ENCODE data around the gene PFKFB1. TPM values are rescaled to one million over a fixed set of nuclear protein-coding genes. Genes with fewer than 3 reads are reported as not detected.

The PFKFB1 gene
- total RNA-seq, 1 experiment from 2014 or later: 0.42 TPM

DNA sequence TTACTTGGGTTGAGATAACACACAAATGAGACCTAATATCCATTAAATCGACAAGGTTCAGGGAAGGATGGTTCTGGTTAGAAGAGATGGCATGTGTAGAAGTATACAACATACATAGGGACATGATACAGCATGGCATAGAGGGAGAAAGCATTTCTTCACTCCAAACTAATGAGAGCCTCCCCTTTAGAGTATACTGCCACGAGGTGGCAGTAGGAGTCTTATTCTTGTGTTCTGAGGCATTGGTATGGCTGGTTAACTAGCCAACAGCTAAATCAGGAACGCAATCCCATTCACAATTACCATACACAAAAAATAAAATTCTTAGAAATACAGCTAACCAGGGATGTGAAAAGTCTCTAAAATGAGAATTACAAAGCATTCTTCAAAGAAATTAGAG, 102.4 kb downstream of the PFKFB1 start (continued):
- TF ChIP-seq, protein P1, sequence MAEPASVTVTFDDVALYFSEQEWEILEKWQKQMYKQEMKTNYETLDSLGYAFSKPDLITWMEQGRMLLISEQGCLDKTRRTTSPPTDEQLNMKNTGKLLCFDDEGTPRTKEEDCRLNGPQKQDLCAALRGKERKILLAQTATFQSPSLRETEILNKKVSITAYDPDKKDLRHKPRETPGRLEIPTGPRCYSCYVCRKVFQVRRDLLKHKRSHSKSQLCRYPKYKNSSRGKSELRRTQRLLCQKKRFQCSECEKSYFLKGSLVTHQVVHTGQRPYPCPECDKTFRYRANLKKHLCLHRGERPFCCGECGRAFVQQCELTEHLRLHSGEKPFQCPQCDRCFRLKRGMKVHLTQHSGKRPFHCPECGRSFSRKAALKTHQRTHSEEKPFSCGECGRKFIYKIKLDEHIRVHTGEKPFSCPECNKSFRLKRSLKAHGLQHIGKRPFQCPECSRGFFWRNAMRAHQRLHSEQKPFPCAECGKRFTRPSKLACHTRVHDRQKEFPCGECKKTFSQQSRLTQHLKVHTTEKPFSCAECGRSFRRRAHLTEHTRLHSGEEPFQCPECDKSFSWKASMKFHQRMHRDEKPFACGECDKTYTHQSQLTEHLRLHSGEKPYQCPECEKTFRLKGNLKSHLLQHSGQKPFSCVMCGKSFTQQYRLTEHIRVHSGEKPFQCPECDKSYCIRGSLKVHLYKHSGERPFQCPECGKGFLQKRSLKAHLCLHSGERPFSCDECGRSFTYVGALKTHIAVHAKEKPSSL (CRISPR knock-in tag; conservative IDR thresholded peaks at IDR 0.05): no peak
- no peak for TF ChIP-seq IRF2 (CRISPR knock-in tag; IDR thresholded peaks at IDR 0.05; ENCODE audit: borderline replicate concordance, low read depth)
- TF ChIP-seq, protein P2, sequence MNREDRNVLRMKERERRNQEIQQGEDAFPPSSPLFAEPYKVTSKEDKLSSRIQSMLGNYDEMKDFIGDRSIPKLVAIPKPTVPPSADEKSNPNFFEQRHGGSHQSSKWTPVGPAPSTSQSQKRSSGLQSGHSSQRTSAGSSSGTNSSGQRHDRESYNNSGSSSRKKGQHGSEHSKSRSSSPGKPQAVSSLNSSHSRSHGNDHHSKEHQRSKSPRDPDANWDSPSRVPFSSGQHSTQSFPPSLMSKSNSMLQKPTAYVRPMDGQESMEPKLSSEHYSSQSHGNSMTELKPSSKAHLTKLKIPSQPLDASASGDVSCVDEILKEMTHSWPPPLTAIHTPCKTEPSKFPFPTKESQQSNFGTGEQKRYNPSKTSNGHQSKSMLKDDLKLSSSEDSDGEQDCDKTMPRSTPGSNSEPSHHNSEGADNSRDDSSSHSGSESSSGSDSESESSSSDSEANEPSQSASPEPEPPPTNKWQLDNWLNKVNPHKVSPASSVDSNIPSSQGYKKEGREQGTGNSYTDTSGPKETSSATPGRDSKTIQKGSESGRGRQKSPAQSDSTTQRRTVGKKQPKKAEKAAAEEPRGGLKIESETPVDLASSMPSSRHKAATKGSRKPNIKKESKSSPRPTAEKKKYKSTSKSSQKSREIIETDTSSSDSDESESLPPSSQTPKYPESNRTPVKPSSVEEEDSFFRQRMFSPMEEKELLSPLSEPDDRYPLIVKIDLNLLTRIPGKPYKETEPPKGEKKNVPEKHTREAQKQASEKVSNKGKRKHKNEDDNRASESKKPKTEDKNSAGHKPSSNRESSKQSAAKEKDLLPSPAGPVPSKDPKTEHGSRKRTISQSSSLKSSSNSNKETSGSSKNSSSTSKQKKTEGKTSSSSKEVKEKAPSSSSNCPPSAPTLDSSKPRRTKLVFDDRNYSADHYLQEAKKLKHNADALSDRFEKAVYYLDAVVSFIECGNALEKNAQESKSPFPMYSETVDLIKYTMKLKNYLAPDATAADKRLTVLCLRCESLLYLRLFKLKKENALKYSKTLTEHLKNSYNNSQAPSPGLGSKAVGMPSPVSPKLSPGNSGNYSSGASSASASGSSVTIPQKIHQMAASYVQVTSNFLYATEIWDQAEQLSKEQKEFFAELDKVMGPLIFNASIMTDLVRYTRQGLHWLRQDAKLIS (CRISPR knock-in tag; IDR thresholded peaks at IDR 0.05; ENCODE audit: borderline replicate concordance): no peak
- no peak for TF ChIP-seq SOX15 (CRISPR knock-in tag; IDR thresholded peaks at IDR 0.05)
- TF ChIP-seq ATF1 (CRISPR knock-in tag; IDR thresholded peaks at IDR 0.05): no peak
- TF ChIP-seq, protein P3, sequence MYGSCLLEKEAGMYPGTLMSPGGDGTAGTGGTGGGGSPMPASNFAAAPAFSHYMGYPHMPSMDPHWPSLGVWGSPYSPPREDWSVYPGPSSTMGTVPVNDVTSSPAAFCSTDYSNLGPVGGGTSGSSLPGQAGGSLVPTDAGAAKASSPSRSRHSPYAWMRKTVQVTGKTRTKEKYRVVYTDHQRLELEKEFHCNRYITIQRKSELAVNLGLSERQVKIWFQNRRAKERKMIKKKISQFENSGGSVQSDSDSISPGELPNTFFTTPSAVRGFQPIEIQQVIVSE (CRISPR knock-in tag; IDR thresholded peaks at IDR 0.05; ENCODE audit: borderline replicate concordance): no peak

DNA sequence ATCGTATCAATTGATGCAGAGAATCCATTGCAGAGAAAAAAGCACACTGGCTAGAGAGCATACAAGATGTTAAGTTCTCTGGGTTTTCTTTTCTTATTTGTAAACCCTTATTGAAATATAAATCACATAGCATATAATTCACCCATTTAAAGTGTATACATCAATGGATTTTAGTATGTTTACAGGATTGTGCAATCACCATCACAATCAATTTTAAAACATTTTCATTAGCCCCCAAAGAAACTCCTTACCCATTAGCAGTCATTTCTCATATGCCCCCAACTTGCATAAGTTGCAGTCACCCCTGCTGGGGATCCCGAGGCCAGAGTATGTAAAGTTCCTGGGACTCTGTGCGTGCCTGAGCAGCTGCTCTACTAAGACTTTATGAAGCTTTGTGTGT, 108.2 kb downstream of the PFKFB1 start:
- TF ChIP-seq JAZF1 (CRISPR knock-in tag; IDR thresholded peaks at IDR 0.05) (no peak), ZNF121 (CRISPR knock-in tag; IDR thresholded peaks at IDR 0.05) (no peak)
- TF ChIP-seq, protein P4, sequence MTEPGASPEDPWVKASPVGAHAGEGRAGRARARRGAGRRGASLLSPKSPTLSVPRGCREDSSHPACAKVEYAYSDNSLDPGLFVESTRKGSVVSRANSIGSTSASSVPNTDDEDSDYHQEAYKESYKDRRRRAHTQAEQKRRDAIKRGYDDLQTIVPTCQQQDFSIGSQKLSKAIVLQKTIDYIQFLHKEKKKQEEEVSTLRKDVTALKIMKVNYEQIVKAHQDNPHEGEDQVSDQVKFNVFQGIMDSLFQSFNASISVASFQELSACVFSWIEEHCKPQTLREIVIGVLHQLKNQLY (CRISPR knock-in tag; IDR thresholded peaks at IDR 0.05): no peak
- H3K4me3 Mint-ChIP-seq: no peak overlapping the region
- H3K27ac Mint-ChIP-seq: no peak overlapping the region
- ATAC-seq (no peak), DNase-seq (ENCODE audit: low spot score) (no peak)
- H3K36me3 Mint-ChIP-seq: peaks cover 4% of the 10 kb centered on the region; the same call in 1 of the 2 replicates
- 0 out of 2 replicates have a peak, but pooled peaks cover 2% of the 10 kb centered on the region for H3K4me1 Mint-ChIP-seq
- H3K9me3 Mint-ChIP-seq: peaks cover 9% of the 10 kb centered on the region
- ChIA-PET CTCF (no interaction called here), POLR2A (no interaction called here)
- peaks cover 19% of the 10 kb centered on the region for H3K27me3 Mint-ChIP-seq (ENCODE audit: low read depth)

Other genes starting within 250 kb of the PFKFB1 start
- 0.02 to 0.05 TPM (median 0.04 TPM) in 3 replicates for gene ITIH6, start 195.9 kb downstream of the PFKFB1 start, total RNA-seq (2021)
- 136 to 140 TPM (median 138 TPM) in 3 replicates for gene MAGED2, start 186.4 kb downstream of the PFKFB1 start, total RNA-seq (2021)
- 39.6 to 51.0 TPM (median 41.6 TPM) in 3 replicates for gene TRO, start 73.4 kb downstream of the PFKFB1 start, total RNA-seq (2021)
- gene APEX2, start 6.2 kb upstream of the PFKFB1 start, total RNA-seq (2021): 18.7 to 19.9 TPM (median 19.3 TPM) in 3 replicates
- 0.30 to 0.35 TPM in 2 of 3 replicates, not detected in the other for gene ALAS2, start 36.8 kb upstream of the PFKFB1 start, total RNA-seq (2021)
- 0.46 to 0.94 TPM (median 0.92 TPM) in 3 replicates for gene PAGE2B, start 80.8 kb upstream of the PFKFB1 start, total RNA-seq (2021)
- gene PAGE2, start 94.8 kb upstream of the PFKFB1 start, total RNA-seq (2021): not detected in 3 replicates
- gene PAGE5, start 226.2 kb upstream of the PFKFB1 start, total RNA-seq (2021): not detected in 3 replicates